IMR-90 (cell line): ENCODE data around the gene ADCYAP1. TPM values are rescaled to one million over a fixed set of nuclear protein-coding genes. Genes with fewer than 3 reads are reported as not detected.

Experiments
- ATAC-seq: fragments of 200-7000 bp; cut with Tn5 transposase; 2 replicates; pipeline ENCODE4 v1.9.1; 2020; ENCODE audit warnings: low read depth, mild to moderate bottlenecking, moderate library complexity
- BruUV-seq: library from RNA; stranded (reverse); fragments of 400-500 nt; replicated peaks from 2 replicates; lab custom pipeline; 2021; lab: Mats Ljungman, UMichigan
- CTCF ChIA-PET: fragments of 300-600 bp; formaldehyde crosslinking; extraction: SDS; loops from one replicate; lab custom pipeline; 2021; ENCODE audit warnings: antibody characterized with exemption; lab: Yijun Ruan, JAX
- POLR2A ChIA-PET: fragments of 300-600 bp; sonication (Branson Sonifier 250); formaldehyde crosslinking; loops from one replicate; lab custom pipeline; 2022; ENCODE audit warnings: antibody characterized with exemption; ENCODE audit not compliant: unreplicated experiment; lab: Charles Lee
- DNase-seq: peaks from one replicate; pipeline ENCODE4 v3.0.0; 2013
- H2AFZ ChIP-seq: replicated peaks from 2 replicates; pipeline ENCODE3; 2013; ENCODE audit warnings: low read length, mild to moderate bottlenecking; ENCODE audit not compliant: poor library complexity
- H2AK5ac ChIP-seq: 2 replicates; pipeline ENCODE4 v1.6.1; 2013; ENCODE audit warnings: low read depth, low read length, inconsistent platforms
- H2AK9ac ChIP-seq: replicated peaks from 2 replicates; pipeline ENCODE3; 2013; ENCODE audit warnings: mild to moderate bottlenecking, low read depth, low read length, moderate library complexity; ENCODE audit not compliant: poor library complexity
- H2BK120ac ChIP-seq: 2 replicates; pipeline ENCODE4 v1.6.1; 2013; ENCODE audit warnings: low read depth, low read length, inconsistent platforms
- H2BK15ac ChIP-seq: 3 replicates; pipeline ENCODE4 v1.6.1; 2013; ENCODE audit warnings: low read depth, low read length, inconsistent platforms
- H2BK20ac ChIP-seq: 2 replicates; pipeline ENCODE4 v1.6.1; 2013; ENCODE audit warnings: low read depth, mild to moderate bottlenecking, inconsistent platforms, low read length, moderate library complexity
- H2BK5ac ChIP-seq: 2 replicates; pipeline ENCODE4 v1.6.1; 2013; ENCODE audit warnings: mild to moderate bottlenecking, low read depth, low read length, inconsistent platforms; ENCODE audit not compliant: poor library complexity, severe bottlenecking
- H3K14ac ChIP-seq: replicated peaks from 2 replicates; pipeline ENCODE4 v1.6.1; 2013; ENCODE audit warnings: low read depth, low read length, inconsistent platforms
- H3K18ac ChIP-seq: 2 replicates; pipeline ENCODE4 v1.6.1; 2013; ENCODE audit warnings: low read depth, low read length, control low read depth
- H3K23ac ChIP-seq: 2 replicates; pipeline ENCODE4 v1.6.1; 2013; ENCODE audit warnings: low read depth, low read length, inconsistent platforms
- H3K27ac ChIP-seq: 2 replicates; pipeline ENCODE4 v1.5.1; 2013; ENCODE audit warnings: mild to moderate bottlenecking, control low read depth, low read length; ENCODE audit not compliant: insufficient read depth
- H3K27me3 ChIP-seq: 2 replicates; pipeline ENCODE4 v1.6.1; 2013; ENCODE audit warnings: low read length; ENCODE audit not compliant: control insufficient read depth, insufficient read depth
- H3K36me3 ChIP-seq: 2 replicates; pipeline ENCODE4 v1.6.1; 2013; ENCODE audit warnings: low read length, mixed read lengths; ENCODE audit not compliant: control insufficient read depth, insufficient read depth
- H3K4ac ChIP-seq: 2 replicates; pipeline ENCODE4 v1.6.1; 2013; ENCODE audit warnings: low read depth, low read length, inconsistent platforms
- H3K4me1 ChIP-seq: 2 replicates; pipeline ENCODE4 v1.6.1; 2013; ENCODE audit warnings: low read length, mixed read lengths; ENCODE audit not compliant: control insufficient read depth, insufficient read depth
- H3K4me2 ChIP-seq: 2 replicates; pipeline ENCODE4 v1.6.1; 2013; ENCODE audit warnings: low read depth, mild to moderate bottlenecking, control low read depth, low read length, moderate library complexity
- H3K4me3 ChIP-seq: 2 replicates; pipeline ENCODE4 v1.5.1; 2013; ENCODE audit warnings: low read depth, mild to moderate bottlenecking, control low read depth, low read length, moderate library complexity; ENCODE audit not compliant: insufficient read depth
- H3K56ac ChIP-seq: 2 replicates; pipeline ENCODE4 v1.6.1; 2013; ENCODE audit warnings: low read length, inconsistent platforms; ENCODE audit not compliant: insufficient read depth; ENCODE audit errors: extremely low read depth
- H3K79me1 ChIP-seq, 2 experiments: 2 replicates each; pipeline ENCODE4 v1.6.1; 2013; ENCODE audit warnings: low read length in 2 of 2, inconsistent platforms in 1 of 2, low read depth in 1 of 2
- H3K9ac ChIP-seq: 2 replicates; pipeline ENCODE4 v1.6.1; 2013; ENCODE audit warnings: low read depth, low read length, control low read depth
- H3K9me1 ChIP-seq: 2 replicates; pipeline ENCODE4 v1.6.1; 2013; ENCODE audit warnings: low read length, inconsistent platforms; ENCODE audit not compliant: insufficient read depth
- H3K9me3 ChIP-seq: 2 replicates; pipeline ENCODE4 v1.6.1; 2013; ENCODE audit warnings: low read length; ENCODE audit not compliant: control insufficient read depth, insufficient read depth
- H4K20me1 ChIP-seq: 2 replicates; pipeline ENCODE4 v1.6.1; 2013; ENCODE audit warnings: low read length, inconsistent platforms; ENCODE audit not compliant: insufficient read depth
- H4K5ac ChIP-seq: 2 replicates; pipeline ENCODE4 v1.6.1; 2013; ENCODE audit warnings: mild to moderate bottlenecking, low read depth, low read length, control low read depth
- H4K8ac ChIP-seq, 2 experiments: 2 replicates each; pipeline ENCODE4 v1.6.1; 2013; ENCODE audit warnings: low read depth in 2 of 2, low read length in 2 of 2, control low read depth in 1 of 2, inconsistent platforms in 1 of 2
- H4K91ac ChIP-seq: 2 replicates; pipeline ENCODE4 v1.6.1; 2013; ENCODE audit warnings: low read depth, low read length, inconsistent platforms; ENCODE audit not compliant: insufficient read depth
- BHLHE40 ChIP-seq: fragments of 150-350 bp; IDR thresholded peaks from 2 replicates; pipeline ENCODE4 v1.6.1; 2016; ENCODE audit warnings: mild to moderate bottlenecking, low read depth, low read length
- CEBPB ChIP-seq: IDR thresholded peaks from 2 replicates; pipeline ENCODE4 v1.6.1; 2012; ENCODE audit warnings: low read depth, low read length, improper control_type of control experiment
- CHD1 ChIP-seq: IDR thresholded peaks from 2 replicates; pipeline ENCODE4 v1.6.1; 2012; ENCODE audit warnings: low read depth, low read length, improper control_type of control experiment
- ELK1 ChIP-seq: fragments of 150-350 bp; IDR thresholded peaks from 2 replicates; pipeline ENCODE4 v1.6.1; 2016; ENCODE audit warnings: low read depth, mild to moderate bottlenecking, low read length, moderate library complexity, borderline replicate concordance
- FOS ChIP-seq: fragments of 150-350 bp; IDR thresholded peaks from 2 replicates; pipeline ENCODE4 v1.6.1; 2016; ENCODE audit warnings: low read depth, low read length
- MAFK ChIP-seq: IDR thresholded peaks from 2 replicates; pipeline ENCODE4 v1.6.1; 2012; ENCODE audit warnings: low read depth, low read length, improper control_type of control experiment
- RCOR1 ChIP-seq: IDR thresholded peaks from 2 replicates; pipeline ENCODE4 v1.6.1; 2012; ENCODE audit warnings: mild to moderate bottlenecking, low read length, improper control_type of control experiment; ENCODE audit not compliant: insufficient replicate concordance
- RFX5 ChIP-seq: IDR thresholded peaks from 2 replicates; pipeline ENCODE4 v1.8.0; 2012; ENCODE audit warnings: low read depth, mild to moderate bottlenecking, low read length, moderate library complexity
- SMC3 ChIP-seq: fragments of 150-350 bp; IDR thresholded peaks from 2 replicates; pipeline ENCODE4 v1.6.1; 2016; ENCODE audit warnings: low read depth, mild to moderate bottlenecking, antibody characterized with exemption, low read length, moderate library complexity
- USF2 ChIP-seq: fragments of 150-350 bp; IDR thresholded peaks from 2 replicates; pipeline ENCODE4 v1.6.1; 2017; ENCODE audit warnings: mild to moderate bottlenecking, antibody characterized with exemption, low read length, low read depth
- WGBS, 2 experiments: methylation state at CpG; one replicate each; pipeline versions ENCODE4 v1.1.5 to v1.1.7; 2013; ENCODE audit warnings: missing lambda C conversion rate in 2 of 2; ENCODE audit not compliant: insufficient read length in 1 of 2; ENCODE audit errors: extremely low coverage in 2 of 2; 5-methylcytosine and 5-hydroxymethylcytosine counted together
- dilution Hi-C: fragments of 300-500 bp; cut with HindIII; formaldehyde crosslinking; loops from one replicate; pipeline ENCODE4 v1.14.3; 2018; ENCODE audit warnings: low sequenced_read_pairs; ENCODE audit not compliant: unreplicated experiment
- in situ Hi-C: fragments of 300-500 bp; cut with MboI; formaldehyde crosslinking; loops from 3 replicates; pipeline ENCODE4 v1.14.3; 2019; ENCODE audit warnings: low sequenced_read_pairs, inconsistent platforms, mixed read lengths
- intact Hi-C: fragments of 100-400 bp; cut with micrococcal nuclease; formaldehyde crosslinking; loops from 2 replicates; pipeline ENCODE4 v1.10.0; 2022
- polyA plus RNA-seq, 3 experiments: library from polyadenylated mRNA; depleted of rRNA; stranded (reverse); fragments of >200 nt; gene quantifications; 2 replicates each; pipeline ENCODE4 v1.2.3, GENCODE V29; 2012; ENCODE audit warnings: low replicate concordance in 1 of 3
- total RNA-seq: library from RNA; depleted of rRNA; stranded (reverse); fragments of >200 nt; gene quantifications from 2 replicates; pipeline ENCODE4 v1.2.3, GENCODE V29; 2012

The ADCYAP1 gene
- total and polyA plus RNA-seq, 2 of the 4 experiments (the other 2 are of a cell fraction) = not detected

GRCh38 chr18:886076-886475 is 18.6 kb upstream of the ADCYAP1 start:
- H3K4me1 ChIP-seq = no peaks in the 10 kb centered on the region
- no peaks in the 10 kb centered on the region for H3K27me3 ChIP-seq
- H3K27ac ChIP-seq = no peak overlapping the region
- ATAC-seq = no peak
- H2BK5ac ChIP-seq = no peak overlapping the region
- dilution Hi-C loops (no loop called here), intact Hi-C loops (no loop called here), in situ Hi-C loops (no loop called here)
- no peak overlapping the region for H2BK20ac ChIP-seq
- no peak overlapping the region for H2BK15ac ChIP-seq
- H4K8ac ChIP-seq = no peak overlapping the region
- no peaks in the 10 kb centered on the region for H3K36me3 ChIP-seq
- POLR2A ChIA-PET = no interaction called here
- no peak overlapping the region for H3K4me3 ChIP-seq
- H3K9me3 ChIP-seq = no peaks in the 10 kb centered on the region
- H3K18ac ChIP-seq = no peak overlapping the region
- CTCF ChIA-PET = no interaction called here
- no peak overlapping the region for H3K14ac ChIP-seq
- no peak overlapping the region for H4K91ac ChIP-seq
- H2AFZ ChIP-seq = no peak overlapping the region
- TF ChIP-seq MAFK = no peak
- no peak for TF ChIP-seq FOS
- no peak for TF ChIP-seq RFX5
- no peak for TF ChIP-seq CHD1
- no peak for TF ChIP-seq BHLHE40
- no peak for TF ChIP-seq SMC3
- TF ChIP-seq RCOR1 = no peak
- no peak for TF ChIP-seq USF2
- TF ChIP-seq ELK1 = no peak
- TF ChIP-seq CEBPB = no peak
- no peaks in the 10 kb centered on the region for H3K79me1 ChIP-seq
- H3K56ac ChIP-seq = no peak overlapping the region
- no peak overlapping the region for H4K5ac ChIP-seq
- H3K4ac ChIP-seq = no peak overlapping the region
- H3K9me1 ChIP-seq = no peaks in the 10 kb centered on the region
- no peak overlapping the region for H3K9ac ChIP-seq
- no peak overlapping the region for H2AK9ac ChIP-seq
- H2BK120ac ChIP-seq = no peak overlapping the region
- no peaks in the 10 kb centered on the region for H4K20me1 ChIP-seq
- no peak overlapping the region for H3K4me2 ChIP-seq
- no peak overlapping the region for H2AK5ac ChIP-seq
- no peak for DNase-seq
- 40% methylated on average over 1 of the region's 1 CpG; no CpG with 5 or more reads in 1 of the 2 experiments for WGBS, 2 experiments
- BruUV-seq = no TSS peak
- no peak overlapping the region for H3K23ac ChIP-seq
